ENCODE data around the gene SCMH1.

The SCMH1 gene

DNA sequence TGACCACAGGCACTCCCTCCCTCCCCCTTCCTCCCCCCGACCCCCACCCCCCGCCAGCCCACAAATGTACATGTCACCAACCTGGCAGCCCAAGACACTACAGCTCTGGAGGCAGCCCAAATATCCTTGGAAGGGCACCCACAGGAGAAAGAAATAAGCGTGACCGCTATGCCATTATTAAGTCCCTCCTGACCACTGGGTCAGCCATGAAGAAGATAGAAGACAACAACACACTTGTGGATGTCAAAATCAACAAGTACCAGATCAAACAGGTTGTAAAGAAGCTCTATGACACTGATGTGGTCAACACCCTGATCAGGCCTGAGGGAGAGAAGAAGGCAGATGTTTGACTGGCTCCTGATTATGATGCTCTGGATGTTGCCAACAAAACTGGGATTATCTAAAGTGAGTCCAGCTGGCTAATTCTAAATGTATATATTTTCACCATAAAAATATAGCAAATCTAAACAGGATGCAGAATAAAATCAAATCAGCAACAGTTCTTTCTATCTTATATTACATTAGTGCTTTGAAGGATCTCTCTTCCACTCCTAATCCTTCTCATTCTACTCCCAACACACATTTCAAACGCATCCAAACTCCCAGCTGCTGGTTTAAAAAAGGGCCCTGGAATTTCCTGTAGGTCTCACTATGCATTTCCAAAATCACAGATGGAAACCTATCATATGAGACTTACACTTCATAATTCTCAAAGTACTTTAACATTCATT, 143.2 kb downstream of the SCMH1 start:
- no peak for DNase-seq (ENCODE audit: low read depth, low spot score)

DNA sequence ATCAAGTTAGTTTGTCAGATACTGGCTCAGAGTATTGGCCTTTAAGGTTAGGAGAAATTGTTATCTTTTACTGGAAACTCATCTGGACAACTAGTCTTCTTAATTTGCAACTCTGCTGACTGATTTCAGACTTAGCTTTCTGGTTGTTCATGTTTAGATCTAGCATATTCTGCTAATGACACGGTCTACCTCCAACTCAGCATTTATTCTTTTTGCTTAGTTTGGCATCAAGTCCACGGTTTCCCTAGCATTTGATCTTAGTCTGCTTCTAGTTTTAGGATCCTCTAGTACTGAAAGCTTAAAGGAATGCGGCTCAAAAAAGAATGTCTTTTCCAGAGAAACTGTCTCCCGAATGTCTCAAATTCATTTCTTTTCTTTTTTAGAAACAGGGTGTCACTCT, 145.0 kb downstream of the SCMH1 start:
- no peak for DNase-seq (ENCODE audit: low read depth, low spot score)

DNA sequence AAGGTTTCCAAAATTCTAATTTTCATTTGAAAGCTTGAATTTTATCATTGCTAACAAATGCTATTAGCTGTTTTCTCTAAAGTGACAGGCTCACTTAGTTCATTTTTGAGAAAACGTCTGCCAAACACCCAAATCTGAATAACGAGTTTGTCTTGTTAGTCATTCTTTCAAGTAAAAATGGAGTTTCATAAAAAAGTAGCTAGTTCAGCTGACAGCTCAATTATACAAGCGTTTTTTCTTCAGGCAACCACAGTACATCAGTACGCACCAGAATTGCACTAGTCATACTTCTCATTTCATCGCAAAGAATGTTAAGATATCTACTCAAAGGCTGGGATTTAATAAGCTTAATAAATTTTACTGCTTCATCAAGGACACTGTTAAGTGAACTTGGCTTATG, 148.3 kb downstream of the SCMH1 start:
- peak; percentile 42 for DNase-seq (ENCODE audit: low read depth, low spot score)

DNA sequence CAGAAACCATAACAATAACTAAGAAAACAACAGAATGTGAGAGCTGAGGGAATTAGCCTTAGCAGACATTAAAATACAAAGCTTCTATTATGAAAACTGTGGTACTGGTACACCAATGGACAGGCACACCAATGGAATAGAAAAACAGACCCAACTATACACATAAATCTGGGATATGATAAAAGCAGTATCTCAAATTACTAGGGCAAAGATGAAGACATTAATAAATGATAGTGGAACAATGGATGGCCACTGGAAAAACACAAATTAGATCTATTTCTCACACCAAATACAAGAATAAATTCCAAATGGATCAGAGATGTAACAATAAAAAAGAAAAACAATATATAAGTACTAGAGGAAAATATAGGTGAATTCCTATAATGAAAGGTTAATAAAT, 155.2 kb downstream of the SCMH1 start:
- no peak for DNase-seq (ENCODE audit: low read depth, low spot score)

DNA sequence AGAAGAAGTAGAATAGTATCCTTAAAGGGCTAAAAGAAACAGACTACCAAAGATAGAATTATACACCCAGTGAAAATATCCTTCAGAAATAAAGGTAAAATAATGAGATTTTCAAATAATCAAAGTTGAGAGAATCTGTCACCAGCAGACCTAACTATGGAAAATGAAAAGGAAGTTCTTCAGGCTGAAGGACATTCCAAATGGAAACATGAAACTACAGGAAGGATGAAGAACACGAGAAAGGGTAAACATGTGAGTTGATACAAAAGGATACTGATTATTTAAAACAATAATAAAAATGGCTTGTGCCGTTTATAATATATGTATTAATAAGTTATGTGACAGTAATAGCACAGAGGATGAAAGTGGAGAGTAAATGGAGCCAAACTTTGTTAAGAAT, 163.5 kb downstream of the SCMH1 start:
- no peak for DNase-seq (ENCODE audit: low read depth, low spot score)

DNA sequence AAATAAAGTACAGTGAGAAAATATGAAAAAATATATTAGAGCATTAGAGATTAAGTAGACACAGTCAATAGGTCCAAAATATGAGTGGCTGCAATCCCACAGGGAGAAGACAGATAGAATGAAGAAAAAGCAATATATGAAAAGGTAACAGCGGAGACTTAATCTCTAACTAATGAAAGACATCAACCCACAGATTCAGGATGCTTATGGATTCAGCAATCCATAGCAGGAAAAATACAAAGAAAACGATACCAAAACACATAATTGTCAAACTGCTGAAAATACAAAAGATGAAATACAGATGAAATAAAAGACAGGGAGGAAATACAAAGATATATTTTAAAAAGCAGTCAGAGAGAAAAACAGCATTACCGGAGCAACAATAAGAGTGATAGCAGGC, 163.9 kb downstream of the SCMH1 start:
- no peak for DNase-seq (ENCODE audit: low read depth, low spot score)

DNA sequence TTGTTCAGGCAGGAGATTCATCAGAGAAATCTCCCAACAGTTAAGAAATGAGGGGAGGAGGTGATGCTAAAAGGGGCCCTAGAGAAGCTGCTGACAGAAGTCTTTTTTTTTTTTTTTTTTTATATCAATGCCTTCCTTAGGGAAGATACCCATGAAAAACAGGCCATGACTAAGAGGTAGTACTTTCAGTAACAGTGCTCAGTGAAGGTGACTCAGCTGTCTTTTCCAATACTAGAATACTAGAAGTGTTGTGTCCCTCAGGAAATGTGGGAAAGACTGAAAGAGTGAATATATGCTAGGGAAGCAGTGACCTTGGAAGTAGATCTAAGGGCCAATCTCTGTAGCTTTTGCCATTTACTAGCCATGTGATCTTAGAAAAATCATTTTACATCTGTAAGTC, 168.1 kb downstream of the SCMH1 start:
- peak; percentile 33 for DNase-seq (ENCODE audit: low read depth, low spot score)

DNA sequence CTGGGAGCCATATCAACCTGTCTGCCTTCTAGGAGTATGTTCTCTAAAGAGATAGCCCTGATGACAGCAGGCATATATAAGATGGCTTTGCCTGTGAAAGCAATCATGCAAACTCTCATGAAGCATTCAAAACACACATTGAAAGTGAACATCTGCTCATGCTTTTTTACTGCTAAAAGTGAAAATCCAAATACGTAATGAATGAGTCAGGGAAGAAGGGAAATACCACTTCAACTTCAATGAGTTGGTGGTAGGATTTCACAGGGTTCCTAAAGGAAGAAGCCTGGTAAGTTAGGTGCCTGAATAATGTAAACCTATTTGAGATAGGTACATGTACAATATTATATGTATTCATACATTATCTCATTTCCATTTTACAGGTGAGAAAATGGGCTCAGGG, 170.1 kb downstream of the SCMH1 start:
- DNase-seq (ENCODE audit: low read depth, low spot score) = peak; percentile 4

DNA sequence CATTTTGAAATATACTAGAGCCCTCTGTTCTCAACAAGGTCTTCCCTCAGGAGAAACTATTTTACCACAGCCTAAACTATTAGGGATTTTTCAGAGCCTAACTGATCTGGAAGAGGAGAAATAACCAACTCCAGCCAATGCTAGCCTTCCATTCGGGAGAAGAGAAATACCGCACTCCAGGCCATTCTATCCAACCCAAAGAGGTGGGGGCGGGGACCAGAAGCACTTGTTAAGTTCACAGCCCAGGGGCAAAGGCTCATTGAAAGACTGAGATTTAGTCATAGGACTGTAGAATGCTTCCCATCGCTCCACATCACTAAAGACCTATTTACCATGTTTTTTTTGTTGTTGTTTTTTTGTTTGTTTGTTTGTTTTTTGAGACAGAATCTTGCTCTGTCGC, 185.2 kb downstream of the SCMH1 start:
- DNase-seq (ENCODE audit: low read depth, low spot score) = no peak

DNA sequence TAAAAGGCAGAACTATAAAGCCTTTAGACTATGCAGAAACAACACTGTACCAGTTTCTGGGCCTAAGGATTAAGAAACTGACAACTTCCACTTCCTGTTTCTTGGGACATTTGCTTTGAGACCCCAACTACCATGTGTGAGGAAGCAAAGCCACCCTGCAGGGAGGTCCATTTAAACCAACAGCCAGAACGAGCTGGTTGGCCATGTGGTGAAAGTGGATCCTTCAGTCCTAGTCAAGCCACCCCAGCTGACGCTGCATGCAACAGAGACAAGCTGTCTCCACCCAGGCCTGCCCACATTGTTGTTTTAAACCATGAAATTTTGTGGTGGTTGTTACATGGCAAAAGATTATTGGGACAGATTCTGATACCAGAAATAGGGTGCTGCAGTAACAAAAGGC, 188.8 kb downstream of the SCMH1 start:
- DNase-seq (ENCODE audit: low read depth, low spot score) = no peak

DNA sequence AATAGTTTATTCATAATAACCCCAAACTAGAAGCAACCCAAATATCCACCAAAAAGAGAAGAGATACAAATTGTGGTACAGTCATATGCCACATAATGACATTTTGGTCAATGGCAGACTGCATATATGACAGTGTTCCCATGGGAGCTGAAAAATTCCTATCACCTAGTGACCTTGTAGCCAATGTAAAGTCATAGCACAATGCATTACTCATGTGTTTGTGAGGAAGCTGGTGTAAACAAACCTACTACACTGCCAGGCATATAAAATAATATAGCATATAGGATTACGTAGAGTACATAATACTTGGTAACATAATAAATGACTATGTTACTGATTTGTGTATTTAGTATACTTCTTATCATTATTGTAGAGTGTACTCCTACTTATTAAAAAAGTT, 191.1 kb downstream of the SCMH1 start:
- no peak for DNase-seq (ENCODE audit: low read depth, low spot score)

DNA sequence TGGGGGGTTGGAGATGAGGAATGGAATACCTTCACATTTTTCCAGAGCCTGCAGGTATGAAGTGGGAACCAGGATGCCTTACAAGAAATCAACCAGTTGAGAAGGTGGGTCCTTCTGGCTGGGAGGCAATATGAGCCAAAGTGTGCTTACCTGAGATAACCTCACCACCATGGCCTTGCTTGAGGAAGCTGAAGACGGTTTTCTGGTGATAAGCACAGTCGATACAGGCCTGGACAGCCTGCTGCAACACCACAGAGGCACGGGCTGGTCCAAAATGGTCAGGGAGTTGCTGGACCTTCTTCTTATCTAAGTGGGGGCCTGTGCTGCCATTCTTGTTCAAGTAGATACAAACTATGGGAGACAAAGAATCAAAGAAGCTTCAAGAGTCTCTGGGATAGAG, 193.6 kb downstream of the SCMH1 start:
- no peak for DNase-seq (ENCODE audit: low read depth, low spot score)

DNA sequence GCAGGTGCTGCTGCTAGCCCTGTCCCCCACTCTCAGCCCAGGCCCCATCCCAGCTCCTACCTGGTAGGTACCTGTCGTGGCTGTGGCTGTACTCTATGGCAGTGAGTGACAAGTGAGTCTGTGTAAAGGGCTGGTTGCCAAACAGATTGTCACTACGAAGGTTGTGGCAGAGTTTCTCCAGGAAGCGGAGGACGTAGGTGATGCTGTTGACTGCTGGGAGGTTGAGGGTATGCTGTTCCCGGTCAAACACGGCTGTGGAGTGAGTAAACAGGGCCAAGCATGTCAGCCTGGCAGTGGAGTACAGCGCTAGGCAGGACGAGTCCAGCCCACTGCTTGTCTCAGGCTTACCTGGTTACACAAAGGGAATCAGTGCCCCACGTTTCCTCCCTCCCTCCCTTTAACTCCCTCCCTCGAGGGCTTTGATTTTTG, 195.7 kb downstream of the SCMH1 start:
- DNase-seq (ENCODE audit: low read depth, low spot score) = no peak

DNA sequence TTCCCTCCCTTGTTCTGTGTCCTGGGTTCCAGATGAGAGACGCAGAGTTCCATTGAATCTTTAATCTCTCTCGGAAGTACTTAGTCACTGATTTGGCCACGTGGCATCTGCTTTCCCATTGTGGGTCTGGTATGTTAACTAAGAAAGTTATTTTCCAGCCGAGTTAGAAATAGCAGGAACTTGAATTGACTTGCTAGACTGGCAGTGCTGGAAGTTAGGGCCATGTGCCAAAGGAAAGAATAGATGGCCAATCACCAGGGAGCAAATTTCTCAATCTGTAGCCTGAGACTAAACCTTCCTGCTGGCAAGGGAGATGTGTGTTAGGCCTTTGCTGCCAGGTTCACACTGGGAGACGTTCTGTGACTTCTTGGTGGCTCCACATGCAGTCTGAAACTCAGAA, 196.4 kb downstream of the SCMH1 start:
- peak; percentile 91 for DNase-seq (ENCODE audit: low read depth, low spot score)

DNA sequence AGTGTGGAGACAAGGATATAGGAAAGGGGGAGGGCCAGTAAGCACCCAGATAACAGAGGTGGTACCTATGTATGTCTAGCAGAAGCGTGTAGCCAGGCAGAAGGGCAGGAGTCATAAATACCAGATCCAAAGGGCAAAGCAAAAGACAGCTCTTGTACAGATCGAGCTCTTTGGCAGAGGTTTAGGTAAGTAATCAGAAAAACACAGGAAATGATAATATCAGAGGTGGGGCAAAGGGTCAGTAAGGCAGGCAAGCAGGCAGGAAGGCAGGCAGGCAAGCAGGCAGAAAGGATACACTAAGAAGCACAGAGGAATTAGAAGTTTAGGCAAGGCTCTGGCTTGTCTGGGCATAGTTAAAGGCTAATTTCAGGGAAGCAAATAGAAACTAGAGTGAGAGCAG, 197.9 kb downstream of the SCMH1 start:
- DNase-seq (ENCODE audit: low read depth, low spot score) = no peak

DNA sequence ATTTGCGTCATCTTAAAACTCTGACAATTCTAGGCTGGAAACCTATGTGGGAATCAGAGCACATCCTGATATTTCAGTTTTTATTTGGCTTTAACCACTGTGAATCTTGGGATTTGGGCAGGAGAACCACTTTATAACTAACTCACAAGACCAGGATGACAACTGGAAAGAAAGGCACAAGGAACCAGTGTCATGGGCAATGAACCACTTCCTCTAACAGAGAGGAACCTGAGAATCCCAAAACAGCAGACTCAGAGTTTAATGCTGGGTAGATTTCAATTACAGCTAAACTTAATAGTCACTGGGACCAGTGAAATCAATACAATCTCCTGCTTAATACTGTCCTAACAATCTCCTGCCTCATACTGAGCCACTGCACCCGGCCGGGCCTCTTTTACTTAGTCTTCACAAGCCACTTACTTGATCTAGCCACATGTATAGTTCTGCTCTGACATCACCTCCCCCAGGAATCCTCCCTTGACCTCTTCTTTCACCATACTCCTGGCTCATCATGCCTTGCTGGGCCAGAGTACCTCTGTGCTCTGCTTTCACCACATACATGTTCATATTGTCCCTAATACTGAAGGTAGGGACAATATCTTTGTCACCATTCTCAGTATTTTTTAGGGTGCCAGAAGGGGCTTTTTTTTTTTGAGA, 200.4 kb downstream of the SCMH1 start:
- DNase-seq (ENCODE audit: low read depth, low spot score) = no peak

DNA sequence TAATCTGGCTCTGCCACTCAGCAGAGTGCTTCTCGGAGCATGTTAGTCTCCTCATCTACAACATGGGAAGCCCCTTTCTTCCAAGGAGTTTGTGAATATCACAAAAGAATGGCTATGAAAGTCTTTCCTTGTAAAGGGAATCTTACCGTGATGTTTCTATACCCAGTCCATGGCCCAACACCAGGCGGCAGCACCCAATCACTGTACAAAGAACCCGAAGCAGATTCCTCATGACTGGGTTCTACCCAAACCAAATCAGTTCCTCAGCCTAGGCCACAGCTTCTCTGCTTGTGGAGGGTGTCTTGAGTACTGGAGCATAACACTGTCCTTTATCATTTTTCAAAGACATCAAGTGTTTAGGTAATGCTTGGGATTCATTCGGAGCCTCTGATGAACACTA, 204.0 kb downstream of the SCMH1 start:
- DNase-seq (ENCODE audit: low read depth, low spot score) = no peak

DNA sequence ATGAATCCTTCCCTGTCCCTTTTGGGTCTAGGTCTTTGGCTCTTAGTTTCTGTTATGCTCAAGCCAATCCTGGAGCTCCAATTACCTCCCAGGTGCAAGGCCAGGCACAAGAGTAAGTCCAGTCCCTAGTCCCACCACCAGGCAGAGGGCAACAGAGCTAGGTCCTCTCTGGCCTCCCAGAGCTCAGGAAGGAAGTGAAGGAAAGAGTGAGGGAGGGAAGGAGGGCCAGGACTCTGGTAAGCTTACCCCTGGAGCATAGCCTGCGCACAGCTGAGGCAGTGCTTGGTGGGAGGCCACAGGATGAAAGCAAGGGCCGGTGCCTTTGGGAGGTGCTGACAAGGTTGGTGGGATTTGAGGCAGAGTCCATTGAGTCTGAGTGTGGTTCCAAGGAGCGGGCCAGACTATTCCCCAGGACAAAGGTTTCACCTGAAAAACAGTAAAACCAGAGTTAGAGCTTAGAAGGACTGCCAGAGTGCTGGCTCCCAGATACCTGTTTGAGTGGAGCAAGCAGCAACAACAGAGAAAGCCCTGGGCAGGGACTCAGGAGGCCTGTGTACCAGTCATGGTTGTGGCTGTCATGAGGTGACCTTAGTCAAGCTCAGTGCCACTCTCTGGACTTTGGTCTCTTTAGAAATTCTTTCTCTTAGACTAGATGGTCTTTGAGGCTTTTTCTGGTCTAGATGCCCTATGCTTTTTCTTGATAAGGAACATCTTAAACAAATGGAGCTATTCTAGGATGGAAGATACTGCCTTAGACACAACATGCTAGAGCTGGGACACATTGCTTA, 204.8 kb downstream of the SCMH1 start:
- DNase-seq (ENCODE audit: low read depth, low spot score) = no peak

DNA sequence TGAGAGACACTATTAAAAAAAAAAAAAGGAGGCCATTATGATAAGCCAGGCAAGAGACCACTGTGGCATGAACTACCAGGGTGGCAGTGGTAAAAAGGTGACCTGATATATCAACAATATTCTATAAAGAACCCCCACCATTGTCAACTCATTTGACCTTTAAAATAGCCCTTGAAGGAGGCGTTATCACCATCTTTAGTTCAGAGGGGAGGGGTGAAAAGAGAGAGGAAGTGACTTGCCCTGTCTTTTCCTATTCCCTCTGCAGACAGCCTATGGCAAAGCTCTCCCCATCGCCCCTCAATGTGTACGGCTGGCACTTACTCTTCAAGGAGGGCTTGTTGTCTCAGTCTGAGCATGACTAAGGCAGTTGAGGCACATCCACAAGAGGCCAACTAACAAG, 208.8 kb downstream of the SCMH1 start:
- DNase-seq (ENCODE audit: low read depth, low spot score) = no peak

DNA sequence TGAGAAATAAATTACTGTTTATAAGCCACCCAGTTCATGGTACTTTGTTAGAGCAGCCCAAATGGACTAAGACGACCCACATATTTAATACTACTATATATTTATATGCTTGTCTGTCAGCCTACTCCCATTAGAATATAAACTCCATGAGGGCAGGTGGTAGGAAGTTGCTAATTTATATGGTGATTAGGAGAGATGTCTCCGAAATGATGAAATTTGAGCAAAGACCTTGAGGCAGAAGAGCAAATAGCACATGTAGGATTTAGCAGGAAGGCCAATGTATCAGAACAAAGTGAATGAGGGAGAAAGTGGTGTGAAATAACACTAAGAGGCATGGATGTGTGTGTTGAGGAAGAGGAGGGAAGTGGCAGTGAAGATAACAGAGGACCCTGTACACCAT, 210.0 kb downstream of the SCMH1 start:
- DNase-seq (ENCODE audit: low read depth, low spot score) = no peak

DNA sequence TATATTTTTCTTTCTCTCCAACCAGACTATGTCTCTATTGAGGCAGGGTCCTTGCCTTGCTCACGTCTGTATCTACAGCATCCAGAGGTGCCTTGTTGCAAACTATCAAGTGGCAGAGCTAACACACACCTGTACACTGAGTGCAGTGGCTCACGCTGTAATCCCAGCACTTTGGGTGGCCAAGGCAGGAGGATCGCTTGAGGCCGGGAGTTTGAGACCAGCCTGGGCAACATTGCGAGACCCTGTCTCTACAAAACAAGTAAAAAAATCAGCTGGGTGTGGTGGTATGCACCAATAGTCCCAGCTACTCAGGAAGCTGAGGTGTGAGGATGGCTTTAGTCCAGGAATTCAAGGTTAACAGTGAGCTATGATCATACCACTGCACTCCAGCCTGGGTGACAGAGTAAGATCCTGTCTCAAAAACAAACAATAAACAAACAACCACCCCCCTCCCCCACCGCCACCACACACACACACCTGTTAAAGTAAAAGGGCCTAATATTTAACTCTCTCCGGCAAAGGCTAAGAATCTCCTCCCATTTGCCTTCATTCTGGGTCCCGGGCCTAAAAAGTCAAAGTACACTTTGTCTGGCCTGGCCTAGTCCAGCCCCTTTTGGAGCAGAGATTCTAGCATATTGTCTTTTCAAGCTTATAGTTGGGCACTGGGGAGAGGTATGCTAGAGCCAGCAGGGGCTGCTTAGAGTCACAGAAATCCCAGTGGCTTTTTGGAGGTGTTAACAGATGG, 211.1 kb downstream of the SCMH1 start:
- DNase-seq (ENCODE audit: low read depth, low spot score) = no peak

DNA sequence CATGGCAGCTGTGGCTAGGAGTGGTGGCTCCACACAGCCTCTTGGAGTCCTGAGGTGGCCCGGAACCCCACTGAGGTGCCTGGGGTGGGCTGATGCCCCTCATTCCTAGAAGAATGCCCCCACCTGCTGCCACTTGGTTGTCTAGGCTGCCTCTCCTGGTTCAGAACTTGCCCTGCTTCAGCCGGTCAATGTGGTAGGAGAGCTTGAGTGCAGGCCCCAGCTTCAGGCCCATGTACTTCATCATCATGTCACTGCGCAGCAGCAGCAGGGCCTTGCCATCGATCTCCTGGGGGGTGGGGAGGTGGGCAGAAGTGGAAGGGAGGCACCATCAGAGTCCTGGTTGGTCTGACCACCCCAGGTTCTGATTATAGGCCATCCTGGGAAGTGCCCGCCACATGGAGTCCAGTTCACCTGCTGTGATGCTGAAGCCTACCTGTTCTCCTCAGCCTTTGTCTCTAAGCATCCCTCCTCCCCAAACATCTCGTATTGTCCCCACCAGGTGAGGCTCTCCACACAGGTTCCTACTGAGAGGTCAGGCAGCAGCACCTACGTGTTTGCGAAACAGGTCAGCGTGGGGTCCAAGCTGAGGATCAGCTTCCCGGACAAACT, 214.0 kb downstream of the SCMH1 start:
- no peak for DNase-seq (ENCODE audit: low read depth, low spot score)
